Measurements from ENCODE around the gene THOC1.

DNA sequence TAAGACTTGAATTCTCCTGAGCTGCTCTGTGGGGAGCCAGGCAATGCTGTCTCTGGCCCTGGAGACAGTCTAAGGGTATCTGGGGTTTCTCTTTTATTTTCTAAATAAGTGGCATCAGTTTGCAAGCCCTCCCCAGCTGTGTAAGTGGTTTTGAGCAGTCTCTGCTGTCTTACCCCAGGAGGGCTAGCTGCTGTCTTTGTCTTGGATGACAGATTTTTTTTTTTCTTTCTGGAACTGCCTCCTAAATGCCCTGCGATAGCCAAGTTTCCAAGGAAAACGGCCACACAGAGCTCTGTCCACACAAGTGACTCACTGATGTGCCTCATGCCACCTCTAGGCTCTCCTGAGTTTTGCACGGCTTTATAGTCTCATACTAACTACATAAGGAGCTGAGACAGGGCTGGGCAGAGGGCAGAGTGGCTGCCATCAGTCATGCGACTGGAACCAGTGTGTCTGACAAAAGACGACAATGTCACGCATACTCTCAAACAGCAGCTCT, 37.2 kb upstream of the THOC1 start:
- no peak for TF ChIP-seq POLR2A (IDR thresholded peaks at IDR 0.05)
- TF ChIP-seq, protein P1, sequence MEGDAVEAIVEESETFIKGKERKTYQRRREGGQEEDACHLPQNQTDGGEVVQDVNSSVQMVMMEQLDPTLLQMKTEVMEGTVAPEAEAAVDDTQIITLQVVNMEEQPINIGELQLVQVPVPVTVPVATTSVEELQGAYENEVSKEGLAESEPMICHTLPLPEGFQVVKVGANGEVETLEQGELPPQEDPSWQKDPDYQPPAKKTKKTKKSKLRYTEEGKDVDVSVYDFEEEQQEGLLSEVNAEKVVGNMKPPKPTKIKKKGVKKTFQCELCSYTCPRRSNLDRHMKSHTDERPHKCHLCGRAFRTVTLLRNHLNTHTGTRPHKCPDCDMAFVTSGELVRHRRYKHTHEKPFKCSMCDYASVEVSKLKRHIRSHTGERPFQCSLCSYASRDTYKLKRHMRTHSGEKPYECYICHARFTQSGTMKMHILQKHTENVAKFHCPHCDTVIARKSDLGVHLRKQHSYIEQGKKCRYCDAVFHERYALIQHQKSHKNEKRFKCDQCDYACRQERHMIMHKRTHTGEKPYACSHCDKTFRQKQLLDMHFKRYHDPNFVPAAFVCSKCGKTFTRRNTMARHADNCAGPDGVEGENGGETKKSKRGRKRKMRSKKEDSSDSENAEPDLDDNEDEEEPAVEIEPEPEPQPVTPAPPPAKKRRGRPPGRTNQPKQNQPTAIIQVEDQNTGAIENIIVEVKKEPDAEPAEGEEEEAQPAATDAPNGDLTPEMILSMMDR (IDR thresholded peaks at IDR 0.05) = no peak

All from right lobe of liver (tissue), 4 donors.